Thyroid gland (tissue), 4 donors: ENCODE data around the gene ZNF506. TPM values are rescaled to one million over a fixed set of nuclear protein-coding genes. Genes with fewer than 3 reads are reported as not detected.

Source experiments
- DNase-seq, 2 donors: peaks; one replicate each; pipeline ENCODE4 v3.0.0-alpha.2; 2019
- H3K27ac ChIP-seq, 3 donors: fragments of 200-600 bp; sonication (generic); 1 replicate in 2 of 3; 2 replicates in 1 of 3; pipeline ENCODE4 v1.5.1; 2016 to 2019; ENCODE audit warnings: mild to moderate bottlenecking in 1 of 3, moderate library complexity in 1 of 3
- H3K27me3 ChIP-seq: fragments of 200-600 bp; sonication (generic); one replicate; pipeline ENCODE4 v1.5.1; 2019
- H3K36me3 ChIP-seq, 2 donors: fragments of 200-600 bp; sonication (generic); one replicate each; pipeline ENCODE4 v1.5.1; 2016 to 2019
- H3K4me1 ChIP-seq, 2 donors: fragments of 200-600 bp; sonication (generic); one replicate each; pipeline ENCODE4 v1.5.1; 2017 to 2019
- H3K4me3 ChIP-seq, 3 donors: fragments of 200-600 bp; sonication (generic); replicated peaks in 1 of 3; 1 replicate in 2 of 3; 2 replicates in 1 of 3; pipeline ENCODE4 v1.5.1; 2016; ENCODE audit warnings: mild to moderate bottlenecking in 1 of 3
- H3K9me3 ChIP-seq: fragments of 200-600 bp; sonication (generic); one replicate; pipeline ENCODE4 v1.5.1; 2017
- CTCF ChIP-seq, 6 experiments: fragments of 200-600 bp in 3 of 6; fragments of 450-650 bp in 3 of 6; sonication (generic) in 3 of 6; IDR thresholded peaks; one replicate each; pipeline ENCODE4 v1.5.1; 2016 to 2019; ENCODE audit warnings: antibody characterized with exemption in 6 of 6, mild to moderate bottlenecking in 2 of 6, inconsistent platforms in 1 of 6, moderate library complexity in 1 of 6
- POLR2A ChIP-seq, 2 donors: fragments of 450-650 bp; IDR thresholded peaks; one replicate each; pipeline ENCODE4 v1.6.1; 2017; ENCODE audit warnings: antibody characterized with exemption in 2 of 2, mild to moderate bottlenecking in 2 of 2, moderate library complexity in 1 of 2
- WGBS, 2 donors: methylation state at CpG; one replicate each; pipeline ENCODE4 v1.1.5; 2017; 5-methylcytosine and 5-hydroxymethylcytosine counted together
- intact Hi-C: fragments of 100-400 bp; cut with DNase I; formaldehyde crosslinking; loops from one replicate; pipeline ENCODE4 v1.15.1; 2023
- total RNA-seq, 4 donors: library from RNA; depleted of rRNA; stranded (reverse); fragments of >200 nt; gene quantifications; one replicate each; pipeline ENCODE4 v1.2.3, GENCODE V29; 2016

The ZNF506 gene
- total RNA-seq, 4 donors from 2014 or later = 57.9 to 112 (median 76.5) TPM

- Histone ChIP-seq H3K9me3 (no peaks in the 10 kb centered on the region), H3K27me3 (no peaks in the 10 kb centered on the region), H3K36me3 (no peaks in the 10 kb centered on the region), H3K4me3 (no peak overlapping the region), H3K4me1 (no peaks in the 10 kb centered on the region), H3K27ac (no peak overlapping the region)
- intact Hi-C loops = no loop called here
- DNase-seq = no peak
- no peak for TF ChIP-seq POLR2A (IDR thresholded peaks at IDR 0.05)
- TF ChIP-seq CTCF (IDR thresholded peaks at IDR 0.05) = no peak
- 91% methylated on average over 12 to 14 of the region's 17 CpGs for WGBS, 2 donors
Measured at GRCh38 chr19:19749908-19750841, 71.4 kb downstream of the ZNF506 start.

GRCh38 chr19:19749117-19749907, 72.2 kb downstream of the ZNF506 start:
- TF ChIP-seq CTCF (IDR thresholded peaks at IDR 0.05) (no peak), POLR2A (IDR thresholded peaks at IDR 0.05) (no peak)
- no peaks in the 10 kb centered on the region for H3K36me3 ChIP-seq
- WGBS, 2 donors = 87 to 100% methylated on average over 1 to 8 of the region's 13 CpGs
- no peaks in the 10 kb centered on the region for H3K27me3 ChIP-seq
- no peak overlapping the region for H3K4me3 ChIP-seq
- no peak overlapping the region for H3K27ac ChIP-seq
- H3K4me1 ChIP-seq = no peaks in the 10 kb centered on the region
- no peaks in the 10 kb centered on the region for H3K9me3 ChIP-seq
- intact Hi-C loops = no loop called here
- no peak for DNase-seq

GRCh38 chr19:19748249-19748938, 73.2 kb downstream of the ZNF506 start:
- H3K9me3 ChIP-seq = no peaks in the 10 kb centered on the region
- no peaks in the 10 kb centered on the region for H3K4me1 ChIP-seq
- H3K27me3 ChIP-seq = no peaks in the 10 kb centered on the region
- WGBS, 2 donors = 89 to 90% methylated on average over 5 to 8 of the region's 9 CpGs
- DNase-seq = no peak
- no peak overlapping the region for H3K4me3 ChIP-seq
- TF ChIP-seq CTCF (IDR thresholded peaks at IDR 0.05) = no peak
- TF ChIP-seq POLR2A (IDR thresholded peaks at IDR 0.05) = no peak
- intact Hi-C loops = no loop called here
- no peak overlapping the region for H3K27ac ChIP-seq
- H3K36me3 ChIP-seq = no peaks in the 10 kb centered on the region

- intact Hi-C loops = no loop called here
- TF ChIP-seq POLR2A (IDR thresholded peaks at IDR 0.05) = no peak
- TF ChIP-seq CTCF (IDR thresholded peaks at IDR 0.05) = no peak
- H3K36me3 ChIP-seq = no peaks in the 10 kb centered on the region
- 92 to 93% methylated on average over 9 of the region's 13 CpGs for WGBS, 2 donors
- H3K27me3 ChIP-seq = no peaks in the 10 kb centered on the region
- H3K9me3 ChIP-seq = no peaks in the 10 kb centered on the region
- H3K27ac ChIP-seq = no peak overlapping the region
- H3K4me3 ChIP-seq = no peak overlapping the region
- DNase-seq = no peak
- no peaks in the 10 kb centered on the region for H3K4me1 ChIP-seq
Measured at GRCh38 chr19:19747357-19748220, 74.0 kb downstream of the ZNF506 start.
